Epidermal melanocyte (primary cell): ENCODE data around the gene RHOBTB1.

Source experiments
- DNase-seq: peaks from one replicate; pipeline ENCODE4 v3.0.0; 2011; ENCODE audit warnings: low spot score; ENCODE audit not compliant: insufficient read length

The RHOBTB1 gene

GRCh38 chr10:60820093-60820754 is 123.8 kb downstream of the RHOBTB1 start:
- DNase-seq: no peak
